Activated T-cell treated with anti-CD3 and anti-CD28 coated beads, Interleukin-2, amount 50 U/mL, for 4 hours (primary cell): ENCODE results near the gene CST9. TPM values are rescaled to one million over a fixed set of nuclear protein-coding genes. Genes with fewer than 3 reads are reported as not detected.

Experiments used
- ATAC-seq, 2 donors: fragments of 200-7000 bp; cut with Tn5 transposase; one replicate each; pipeline ENCODE4 v1.10.0; 2021
- DNase-seq: peaks from one replicate; pipeline ENCODE4 v3.0.0-alpha.2; 2020
- H3K27me3 Mint-ChIP-seq: one replicate; pipeline ENCODE4 v1.8.0; 2021; ENCODE audit warnings: low read depth, mixed read lengths
- H3K36me3 Mint-ChIP-seq: one replicate; pipeline ENCODE4 v1.8.0; 2022; ENCODE audit warnings: mixed read lengths; ENCODE audit not compliant: insufficient read depth
- H3K4me1 Mint-ChIP-seq: one replicate; pipeline ENCODE4 v1.8.0; 2021; ENCODE audit warnings: low read depth, mixed read lengths
- H3K4me3 Mint-ChIP-seq: one replicate; pipeline ENCODE4 v1.8.0; 2021; ENCODE audit warnings: mild to moderate bottlenecking, moderate library complexity, mixed read lengths
- H3K9me3 Mint-ChIP-seq: one replicate; pipeline ENCODE4 v1.8.0; 2021; ENCODE audit warnings: mixed read lengths
- total RNA-seq, 3 donors: library from RNA; stranded (reverse); gene quantifications; one replicate each; pipeline ENCODE4 v1.2.1, GENCODE V29; 2021

CST9 gene
- total RNA-seq, result not detected

- Mint-ChIP-seq H3K4me1 (no peaks in the 10 kb centered on the region), H3K4me3 (no peak within 1 kb of the TSS), H3K27me3 (no peaks in the 10 kb centered on the region), H3K36me3 (no peaks in the 10 kb centered on the region), H3K9me3 (no peaks in the 10 kb centered on the region)
- ATAC-seq (no peak), DNase-seq (no peak)
These were observed at the start of gene CST9 for GRCh38 chr20:23605867-23606651. TSS of gene CST9 (minus strand) at chr20:23605917. CDS start at chr20:23605864, 53 bp downstream.

- H3K9me3 Mint-ChIP-seq, result no peaks in the 10 kb centered on the region
- no peaks in the 10 kb centered on the region for H3K36me3 Mint-ChIP-seq
- no peaks in the 10 kb centered on the region for H3K4me1 Mint-ChIP-seq
- DNase-seq (no peak), ATAC-seq (no peak)
- no peak overlapping the region for H3K4me3 Mint-ChIP-seq
- peaks cover 7% of the 10 kb centered on the region for H3K27me3 Mint-ChIP-seq
These were observed 49.0 kb upstream of the CST9 start for GRCh38 chr20:23654717-23655116.

DNA sequence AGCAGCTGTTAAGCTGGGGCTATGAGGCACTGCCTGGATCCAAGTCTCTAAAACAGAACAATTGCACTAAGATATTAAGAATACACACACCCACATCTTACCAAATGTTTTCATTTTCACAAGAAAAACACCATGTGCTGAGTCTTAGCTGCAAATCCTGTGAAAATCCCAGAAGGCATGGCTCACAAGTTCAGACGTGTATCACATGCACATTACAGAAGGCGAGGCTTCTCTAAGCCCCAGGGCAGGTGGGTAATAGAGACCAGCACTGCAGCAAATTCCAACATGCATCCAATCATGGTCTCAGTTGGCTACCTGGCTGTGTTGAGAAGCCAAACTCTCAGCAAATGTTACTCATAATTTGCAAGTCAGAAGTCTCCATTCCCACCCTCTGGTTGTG lies 48.3 kb upstream of the CST9 start:
- DNase-seq, result no peak
- no peak for ATAC-seq
- no peaks in the 10 kb centered on the region for H3K4me1 Mint-ChIP-seq
- H3K27me3 Mint-ChIP-seq, result peaks cover 7% of the 10 kb centered on the region
- H3K4me3 Mint-ChIP-seq, result no peak overlapping the region
- no peaks in the 10 kb centered on the region for H3K36me3 Mint-ChIP-seq
- H3K9me3 Mint-ChIP-seq, result no peaks in the 10 kb centered on the region

- ATAC-seq, result no peak
- no peaks in the 10 kb centered on the region for H3K4me1 Mint-ChIP-seq
- peaks cover 7% of the 10 kb centered on the region for H3K27me3 Mint-ChIP-seq
- H3K36me3 Mint-ChIP-seq, result no peaks in the 10 kb centered on the region
- no peak for DNase-seq
- H3K9me3 Mint-ChIP-seq, result no peaks in the 10 kb centered on the region
- H3K4me3 Mint-ChIP-seq, result no peak overlapping the region
These were observed 47.8 kb upstream of the CST9 start for GRCh38 chr20:23653400-23653938.

DNA sequence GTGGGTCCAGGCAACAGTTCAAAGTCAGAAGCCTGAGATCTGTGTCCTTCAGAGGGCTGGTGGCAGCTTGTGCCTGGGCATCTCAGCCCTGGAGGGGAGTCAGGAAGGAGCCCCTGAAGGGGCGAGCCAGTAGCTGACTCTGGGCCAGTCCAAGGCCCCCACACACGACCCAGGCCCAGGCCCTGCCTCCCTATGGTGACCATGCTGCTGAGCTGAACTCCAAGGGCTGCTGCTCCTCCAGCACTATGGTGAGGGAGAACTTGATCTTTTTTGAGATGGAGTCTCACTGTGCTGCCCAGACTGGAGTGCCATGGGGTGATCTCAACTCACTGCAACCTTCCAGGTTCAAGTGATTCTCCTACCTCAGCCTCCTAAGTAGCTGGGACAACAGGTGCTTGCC lies 47.2 kb upstream of the CST9 start:
- ATAC-seq (no peak), DNase-seq (no peak)
- Mint-ChIP-seq H3K9me3 (no peaks in the 10 kb centered on the region), H3K4me1 (no peaks in the 10 kb centered on the region), H3K36me3 (no peaks in the 10 kb centered on the region), H3K4me3 (no peak overlapping the region), H3K27me3 (peaks cover 7% of the 10 kb centered on the region)

DNA sequence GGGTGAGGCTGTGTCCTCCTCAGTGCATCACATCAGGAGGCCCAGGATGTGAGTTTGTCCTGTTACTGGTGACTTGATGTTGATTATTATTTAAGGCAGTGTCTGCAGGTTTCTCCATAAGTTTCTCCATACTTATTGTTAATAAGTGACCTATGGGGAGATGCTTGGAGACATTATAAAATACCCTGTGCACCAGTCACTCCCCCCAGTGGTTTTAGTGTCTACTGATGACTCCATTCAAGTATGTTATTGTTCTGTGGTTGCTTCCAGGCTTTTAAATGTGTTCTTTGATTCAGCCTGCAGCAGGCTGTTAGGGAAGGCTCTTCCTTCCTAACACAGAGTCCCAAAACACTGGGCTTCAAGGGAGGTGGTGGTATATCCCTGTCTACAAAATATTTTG lies 46.7 kb upstream of the CST9 start:
- ATAC-seq (no peak), DNase-seq (no peak)
- H3K36me3 Mint-ChIP-seq, result no peaks in the 10 kb centered on the region
- H3K27me3 Mint-ChIP-seq, result peaks cover 7% of the 10 kb centered on the region
- H3K9me3 Mint-ChIP-seq, result no peaks in the 10 kb centered on the region
- H3K4me3 Mint-ChIP-seq, result no peak overlapping the region
- no peaks in the 10 kb centered on the region for H3K4me1 Mint-ChIP-seq

DNA sequence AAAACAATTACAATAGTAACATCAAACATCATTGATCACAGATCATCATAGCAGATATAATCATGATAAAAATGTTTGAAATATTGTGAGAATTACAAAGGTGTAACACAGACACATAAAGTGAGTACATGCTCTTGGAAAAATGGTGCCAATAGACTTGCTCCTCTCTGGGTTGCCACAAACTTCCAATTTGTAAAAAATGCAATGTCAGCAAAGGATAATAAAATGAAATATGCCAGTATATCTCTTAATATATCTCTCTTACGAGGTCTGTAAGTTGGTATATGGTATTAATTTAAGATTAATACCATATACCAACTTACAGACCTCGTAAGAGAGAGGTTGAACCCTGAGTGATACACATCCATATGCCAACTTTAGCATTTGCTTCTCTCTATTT lies 45.4 kb upstream of the CST9 start:
- ATAC-seq, result no peak
- Mint-ChIP-seq H3K9me3 (no peaks in the 10 kb centered on the region), H3K27me3 (peaks cover 6% of the 10 kb centered on the region), H3K36me3 (no peaks in the 10 kb centered on the region), H3K4me1 (no peaks in the 10 kb centered on the region), H3K4me3 (no peak overlapping the region)
- DNase-seq, result no peak

DNA sequence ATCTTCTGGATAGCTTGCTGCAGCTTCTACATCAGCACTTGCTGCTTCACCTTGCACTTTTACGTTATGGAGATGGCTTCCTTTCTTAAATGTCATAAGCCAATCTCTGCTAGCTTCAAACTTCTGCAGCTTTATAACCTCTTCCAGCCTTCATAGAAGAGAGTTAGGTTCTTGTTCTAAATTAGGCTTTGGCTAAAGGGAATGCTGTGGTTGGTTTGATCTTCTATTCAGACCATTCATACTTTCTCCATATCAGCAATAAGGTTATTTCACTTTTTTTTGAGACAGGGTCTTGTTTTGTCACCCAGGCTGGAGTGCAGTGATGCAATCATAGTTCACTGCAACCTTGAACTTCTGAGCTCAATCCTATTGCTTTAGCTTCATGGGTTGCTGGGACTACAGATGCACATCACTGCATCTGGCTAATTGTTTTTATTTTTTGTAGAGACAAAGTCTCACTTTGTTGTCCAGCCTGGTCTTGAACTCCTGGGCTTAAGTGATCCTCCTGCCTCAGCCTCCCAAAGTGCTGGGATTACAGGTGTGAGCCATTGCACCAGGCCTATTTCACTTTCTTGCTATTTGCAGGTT lies 44.2 kb upstream of the CST9 start:
- DNase-seq (no peak), ATAC-seq (no peak)
- H3K27me3 Mint-ChIP-seq, result peaks cover 2% of the 10 kb centered on the region
- H3K36me3 Mint-ChIP-seq, result no peaks in the 10 kb centered on the region
- H3K9me3 Mint-ChIP-seq, result no peaks in the 10 kb centered on the region
- no peak overlapping the region for H3K4me3 Mint-ChIP-seq
- H3K4me1 Mint-ChIP-seq, result no peaks in the 10 kb centered on the region

- no peak for DNase-seq
- Mint-ChIP-seq H3K27me3 (peaks cover 2% of the 10 kb centered on the region), H3K4me1 (no peaks in the 10 kb centered on the region), H3K36me3 (no peaks in the 10 kb centered on the region), H3K4me3 (no peak overlapping the region), H3K9me3 (no peaks in the 10 kb centered on the region)
- ATAC-seq, result no peak
These were observed 43.5 kb upstream of the CST9 start for GRCh38 chr20:23649242-23649641.

- H3K4me1 Mint-ChIP-seq, result peaks cover 2% of the 10 kb centered on the region
- ATAC-seq, result no peak
- peaks cover 2% of the 10 kb centered on the region for H3K27me3 Mint-ChIP-seq
- no peaks in the 10 kb centered on the region for H3K36me3 Mint-ChIP-seq
- H3K9me3 Mint-ChIP-seq, result no peaks in the 10 kb centered on the region
- H3K4me3 Mint-ChIP-seq, result no peak overlapping the region
- DNase-seq, result no peak
These were observed 41.6 kb upstream of the CST9 start for GRCh38 chr20:23647346-23647745.

DNA sequence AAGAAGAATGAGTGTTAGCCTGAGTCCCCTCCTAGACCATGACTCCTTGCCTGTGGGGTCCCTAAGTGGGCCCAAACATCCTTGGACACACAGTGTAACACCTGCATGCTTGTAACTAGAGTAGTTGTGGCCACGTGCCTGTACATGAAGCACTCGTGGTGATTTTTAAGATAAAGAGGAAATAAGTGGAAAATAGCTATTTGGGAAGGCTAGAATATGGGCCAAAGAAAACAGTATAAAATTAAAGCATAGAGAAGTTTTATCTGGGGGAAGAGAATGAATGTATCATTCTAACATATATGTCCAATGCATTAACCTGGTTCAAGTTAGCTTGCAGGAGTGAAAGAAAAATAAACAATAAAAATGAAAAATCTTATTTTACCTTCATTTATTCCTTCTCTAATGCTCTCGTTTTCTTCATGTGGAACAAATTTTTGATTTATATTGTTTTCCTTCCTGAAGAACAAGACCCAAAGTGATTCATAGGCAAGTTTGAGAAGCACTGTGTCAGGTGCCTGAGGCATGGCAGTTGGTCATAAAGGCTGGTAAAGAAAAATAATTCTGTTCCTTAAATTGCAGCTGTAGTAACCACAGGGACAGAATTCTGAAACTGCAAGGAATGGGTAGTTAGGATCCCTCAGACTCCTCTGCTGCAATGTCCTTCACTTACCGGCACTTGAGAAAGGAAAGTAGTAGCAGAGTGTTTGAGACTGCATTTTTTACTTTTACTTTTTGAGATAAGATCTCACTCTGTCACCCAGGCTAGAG lies 40.6 kb upstream of the CST9 start:
- ATAC-seq (no peak), DNase-seq (no peak)
- Mint-ChIP-seq H3K27me3 (peaks cover 2% of the 10 kb centered on the region), H3K4me3 (no peak overlapping the region), H3K9me3 (no peaks in the 10 kb centered on the region), H3K4me1 (peaks cover 2% of the 10 kb centered on the region), H3K36me3 (no peaks in the 10 kb centered on the region)

DNA sequence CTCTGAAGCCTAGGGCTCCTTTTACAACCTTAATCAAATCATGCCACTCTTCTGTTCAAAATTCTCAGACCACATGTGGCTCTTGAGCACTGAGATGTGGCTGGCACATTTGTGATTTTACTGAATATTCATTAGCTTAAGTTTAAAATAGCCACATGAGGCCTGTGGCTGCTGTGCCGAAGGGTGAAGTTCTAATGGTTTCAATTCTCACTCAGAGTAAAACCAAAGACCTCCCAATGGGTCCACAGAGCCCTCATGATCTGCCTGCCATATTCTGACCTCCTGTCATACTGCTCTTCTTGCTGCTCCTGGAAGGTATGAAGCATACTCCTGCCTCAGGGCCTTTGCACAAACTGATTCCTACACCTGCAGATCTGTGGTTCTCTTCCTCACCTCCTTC lies 39.9 kb upstream of the CST9 start:
- no peaks in the 10 kb centered on the region for H3K9me3 Mint-ChIP-seq
- H3K27me3 Mint-ChIP-seq, result peaks cover 3% of the 10 kb centered on the region
- H3K4me1 Mint-ChIP-seq, result peaks cover 2% of the 10 kb centered on the region
- no peak overlapping the region for H3K4me3 Mint-ChIP-seq
- DNase-seq (no peak), ATAC-seq (no peak)
- no peaks in the 10 kb centered on the region for H3K36me3 Mint-ChIP-seq

GRCh38 chr20:23644164-23644563 lies 38.4 kb upstream of the CST9 start:
- no peak for DNase-seq
- H3K9me3 Mint-ChIP-seq, result no peaks in the 10 kb centered on the region
- no peak overlapping the region for H3K4me3 Mint-ChIP-seq

GRCh38 chr20:23643659-23644058 lies 37.9 kb upstream of the CST9 start:
- H3K4me3 Mint-ChIP-seq, result no peak overlapping the region
- no peak for ATAC-seq
- peaks cover 2% of the 10 kb centered on the region for H3K4me1 Mint-ChIP-seq
- H3K36me3 Mint-ChIP-seq, result no peaks in the 10 kb centered on the region
- no peak for DNase-seq
- H3K9me3 Mint-ChIP-seq, result no peaks in the 10 kb centered on the region
- peaks cover 12% of the 10 kb centered on the region for H3K27me3 Mint-ChIP-seq

More at GRCh38 chr20:23644164-23644563, 38.4 kb upstream of the CST9 start:
- no peak for ATAC-seq
- Mint-ChIP-seq H3K27me3 (peaks cover 9% of the 10 kb centered on the region), H3K4me1 (peaks cover 2% of the 10 kb centered on the region), H3K36me3 (no peaks in the 10 kb centered on the region)
